CD4-positive, alpha-beta T cell treated with Interleukin-17A for 4 hours (primary cell): ENCODE results near the gene NR1I2.

Source experiments
- DNase-seq: peaks from one replicate; pipeline ENCODE4 v3.0.0-alpha.2; 2020; ENCODE audit warnings: mixed read lengths

The NR1I2 gene

DNA sequence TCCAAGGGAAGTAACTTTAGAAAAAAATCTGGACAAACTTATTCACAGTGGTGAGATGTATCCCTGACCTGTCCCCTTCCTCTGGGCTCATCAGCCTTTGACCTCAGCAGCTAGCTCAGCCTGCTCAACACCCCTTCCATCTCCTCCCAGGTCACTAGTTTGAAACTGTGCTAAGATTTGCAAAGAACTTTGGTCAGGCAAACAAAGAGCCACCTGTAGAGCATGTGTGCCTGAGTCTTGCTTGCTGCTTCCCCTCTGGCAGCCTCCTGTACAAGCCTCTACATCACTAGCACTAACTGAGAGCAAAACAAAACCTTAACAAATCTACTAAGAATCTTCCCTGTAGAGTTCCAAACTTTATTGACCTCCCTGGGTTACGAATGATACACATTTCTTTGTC is 43.9 kb downstream of the NR1I2 start:
- no peak for DNase-seq

DNA sequence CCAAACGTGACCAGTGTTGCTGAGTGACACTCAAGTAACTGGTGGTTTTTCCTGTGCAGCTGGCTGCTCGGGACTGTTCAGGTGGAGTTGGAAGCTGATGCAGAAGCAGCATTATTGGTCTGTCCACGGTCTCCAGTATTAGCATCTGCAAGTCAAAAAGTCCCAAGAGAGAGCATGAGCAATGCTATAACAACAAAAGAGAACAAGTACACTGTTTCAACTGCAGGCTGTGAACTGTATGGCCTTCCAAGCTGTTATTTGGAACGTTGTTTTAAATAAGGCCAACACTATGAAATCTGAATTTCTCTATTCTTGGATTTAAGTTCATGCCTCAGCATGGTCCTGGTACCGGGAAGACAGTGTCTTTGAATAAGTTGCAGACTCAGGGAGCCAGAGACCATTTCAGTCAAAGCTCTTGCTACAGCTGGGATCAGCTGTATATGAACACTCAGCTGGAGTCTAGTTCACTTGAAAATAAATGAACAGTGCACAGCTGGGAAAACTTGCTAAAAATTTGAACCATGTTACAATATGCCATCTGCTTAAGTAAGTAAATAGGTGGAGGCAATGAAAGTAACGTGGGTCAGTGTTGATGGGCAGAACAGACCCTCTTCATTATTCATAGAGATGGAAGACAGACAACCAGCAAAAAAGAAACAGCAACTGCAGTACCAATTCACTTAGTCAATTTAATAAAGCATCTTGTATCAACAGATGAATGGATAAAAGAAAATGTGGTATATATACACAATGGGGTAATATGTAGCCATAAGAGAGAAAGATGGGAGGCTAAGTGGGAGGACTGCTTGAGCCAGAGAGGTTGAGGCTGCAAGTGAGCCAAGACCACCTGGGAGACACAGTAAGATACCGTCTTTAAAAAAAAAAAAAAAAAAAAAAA is 45.1 kb downstream of the NR1I2 start:
- DNase-seq = no peak

DNA sequence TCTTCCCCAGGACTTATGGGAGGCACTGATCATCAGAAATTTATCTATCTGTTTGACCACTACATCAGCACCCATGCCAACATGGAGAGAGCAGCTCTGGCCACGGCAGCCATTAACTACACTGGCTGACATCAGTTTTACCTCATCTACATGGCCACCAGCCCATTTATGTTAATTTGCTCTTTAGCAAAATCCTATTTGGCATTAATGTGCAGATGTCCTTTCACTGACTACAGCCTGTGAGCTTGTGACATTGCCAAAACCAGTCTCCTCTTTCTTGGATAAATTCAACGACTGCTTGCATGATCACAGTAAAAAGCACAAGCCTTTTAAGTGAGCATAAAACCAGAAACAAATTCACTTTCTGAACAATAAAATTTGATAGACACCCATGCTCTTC is 47.5 kb downstream of the NR1I2 start:
- no peak for DNase-seq

DNA sequence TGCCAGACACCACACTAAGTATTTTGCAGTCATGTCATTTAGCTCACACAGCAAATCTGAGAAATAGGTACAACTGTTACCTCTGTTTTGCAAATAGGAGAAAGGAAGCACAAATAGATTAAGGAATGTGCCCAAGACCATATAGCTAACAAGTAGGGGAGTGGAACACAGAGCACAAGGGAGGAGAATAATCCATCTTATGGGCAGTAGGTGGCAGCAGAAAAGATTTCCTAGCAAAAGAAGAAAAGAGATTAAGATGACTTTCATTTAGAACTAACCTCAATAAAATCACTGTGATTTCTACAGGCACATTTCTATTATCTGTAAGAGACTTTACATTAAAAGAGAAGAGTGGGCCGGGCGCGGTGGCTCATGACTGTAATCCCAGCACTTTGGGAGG is 49.1 kb downstream of the NR1I2 start:
- DNase-seq = no peak

DNA sequence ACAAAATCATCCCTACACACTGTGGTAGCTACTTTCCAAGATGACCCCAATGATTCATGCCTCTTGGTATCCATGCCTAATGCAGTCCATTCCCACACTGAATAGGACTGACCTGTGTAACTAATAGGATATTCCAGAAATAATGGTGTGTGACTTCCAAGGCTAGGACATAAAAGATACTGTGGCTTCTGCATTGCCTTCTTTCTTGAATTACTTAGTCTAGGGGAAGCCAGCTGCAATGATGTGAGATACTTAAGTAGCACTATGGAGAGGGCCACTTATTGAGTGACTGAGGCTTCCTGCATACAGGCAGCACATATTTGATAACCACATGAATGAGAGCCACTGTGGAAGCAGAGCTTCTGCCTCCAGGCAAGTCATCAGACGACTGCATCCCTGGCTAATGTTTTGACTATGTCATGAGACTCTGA is 50.1 kb downstream of the NR1I2 start:
- no peak for DNase-seq

DNA sequence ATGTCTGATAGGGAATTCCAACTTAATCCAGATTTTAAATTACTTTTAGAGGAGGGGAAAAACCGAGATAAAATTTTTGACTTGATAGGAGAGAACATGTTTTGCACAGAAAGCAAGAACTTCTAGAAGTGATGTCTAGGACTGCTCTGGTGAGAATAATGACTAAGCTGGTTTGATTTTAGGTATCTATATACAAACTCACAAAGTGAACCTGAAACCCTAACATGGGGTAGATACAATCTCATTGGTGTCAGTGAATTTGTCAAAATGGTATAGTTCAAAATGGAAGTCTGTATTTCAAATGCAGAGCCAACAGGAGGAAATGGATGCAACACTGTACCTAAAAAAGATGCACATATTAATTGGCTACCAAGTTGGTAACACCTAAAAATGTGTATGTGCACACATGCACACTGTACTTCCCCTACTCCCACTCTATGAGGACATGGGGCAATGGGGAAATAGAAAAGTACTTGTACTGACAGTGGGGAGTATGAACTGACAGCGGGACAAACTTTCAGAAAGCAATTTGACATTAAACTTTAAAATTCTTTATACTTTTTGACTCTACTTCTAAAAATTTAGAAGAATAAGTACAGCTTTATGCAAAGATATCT is 53.0 kb downstream of the NR1I2 start:
- DNase-seq = no peak

DNA sequence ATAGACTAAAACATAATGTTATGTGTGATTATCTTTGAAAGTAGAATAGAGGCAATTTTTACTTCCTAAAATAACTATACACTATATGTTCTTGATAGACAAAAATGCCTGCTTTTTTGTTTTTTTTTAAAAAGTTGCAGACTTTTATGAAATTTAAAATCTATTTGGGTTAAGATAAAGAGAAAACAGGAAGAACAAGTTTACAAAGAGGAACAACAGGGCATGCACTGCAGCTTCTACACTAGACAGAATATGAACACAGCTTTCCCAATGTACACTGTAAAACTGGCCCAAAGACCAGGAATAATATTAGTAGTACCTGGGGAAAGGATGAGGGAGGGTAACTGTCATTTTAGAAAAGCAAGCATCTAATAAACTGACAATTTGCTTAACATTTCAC is 53.7 kb downstream of the NR1I2 start:
- no peak for DNase-seq

DNA sequence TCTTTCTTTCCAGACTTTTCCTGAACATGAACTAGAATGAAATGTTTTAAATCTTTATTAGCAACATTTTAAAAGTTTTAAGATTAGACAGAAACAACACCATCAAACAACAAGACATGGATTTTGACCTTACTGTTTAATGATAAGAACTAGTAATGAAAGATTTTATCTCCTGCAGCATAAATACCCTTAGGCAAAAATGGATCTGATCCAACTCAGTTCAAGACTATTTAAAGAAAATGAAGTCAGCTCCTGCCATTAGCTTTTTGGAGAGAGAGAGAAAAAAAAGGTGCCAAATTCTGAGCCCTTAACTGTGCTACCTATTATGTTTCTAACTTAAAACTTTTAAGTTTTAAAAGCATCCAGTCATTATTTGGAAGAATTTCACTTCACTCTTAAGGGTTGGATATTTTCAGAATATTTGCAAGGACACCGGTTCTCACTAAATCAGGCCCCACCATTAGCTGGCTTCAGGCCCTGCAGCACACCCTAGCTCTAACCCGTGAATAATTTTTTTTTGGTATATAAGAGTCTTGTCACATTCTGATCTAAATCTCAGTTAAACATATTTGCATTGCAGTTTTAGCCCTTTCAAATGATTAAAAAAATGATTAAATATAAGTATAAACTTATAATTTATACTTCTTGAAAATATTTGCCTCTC is 60.0 kb downstream of the NR1I2 start:
- DNase-seq = no peak

DNA sequence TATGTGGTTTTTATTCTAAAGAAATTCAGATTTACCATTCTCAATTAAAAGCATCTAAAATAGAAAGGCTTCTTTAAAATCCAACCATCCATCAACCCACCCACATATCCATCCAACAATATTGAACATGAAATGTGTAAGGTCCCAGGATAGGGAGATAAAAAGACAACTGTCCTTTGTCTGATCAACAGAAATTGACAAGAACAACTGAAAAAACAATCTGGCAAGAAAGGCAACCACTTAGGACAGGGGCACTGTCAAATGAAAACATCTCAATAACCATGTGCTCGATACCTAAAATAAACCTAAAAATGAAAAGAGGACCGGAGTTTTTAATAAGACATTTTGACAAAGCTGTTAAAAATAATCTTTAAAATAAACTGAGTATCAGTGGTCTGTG is 67.2 kb downstream of the NR1I2 start:
- no peak for DNase-seq

DNA sequence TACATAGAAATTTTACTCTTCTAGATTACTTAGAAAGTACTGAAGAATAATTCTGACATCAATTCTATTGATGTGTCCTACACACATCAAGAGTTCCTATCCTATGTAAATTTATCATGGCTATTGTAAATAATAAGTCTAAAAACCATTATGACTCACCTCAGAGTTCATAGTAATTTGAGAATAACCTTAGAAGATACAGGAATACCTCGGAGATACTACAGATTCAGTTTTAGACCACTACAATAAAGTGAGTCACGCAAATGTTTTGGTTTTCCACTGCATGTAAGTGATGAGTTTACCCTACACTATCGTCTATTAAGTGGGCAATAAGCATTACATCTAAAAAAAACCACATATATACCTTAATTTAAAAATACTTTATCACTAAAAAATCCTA is 74.8 kb downstream of the NR1I2 start:
- no peak for DNase-seq

DNA sequence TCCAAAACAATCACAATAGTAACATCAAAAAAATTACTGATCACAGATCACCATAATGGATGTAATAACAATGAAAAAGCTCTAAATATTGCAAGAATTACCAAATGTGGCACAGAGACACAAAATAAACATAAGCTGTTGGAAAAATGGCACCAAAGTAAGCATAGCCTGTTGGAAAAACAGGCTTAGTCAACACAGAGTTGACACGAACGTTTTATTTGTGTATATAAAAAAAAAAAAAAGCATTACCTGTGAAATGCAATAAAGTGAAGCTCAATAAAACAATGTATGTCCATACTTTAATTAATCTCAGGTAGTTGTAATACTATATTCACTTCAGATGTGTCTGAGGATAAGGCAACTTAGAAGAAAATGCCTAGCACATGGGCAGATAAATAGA is 77.1 kb downstream of the NR1I2 start:
- DNase-seq = no peak

DNA sequence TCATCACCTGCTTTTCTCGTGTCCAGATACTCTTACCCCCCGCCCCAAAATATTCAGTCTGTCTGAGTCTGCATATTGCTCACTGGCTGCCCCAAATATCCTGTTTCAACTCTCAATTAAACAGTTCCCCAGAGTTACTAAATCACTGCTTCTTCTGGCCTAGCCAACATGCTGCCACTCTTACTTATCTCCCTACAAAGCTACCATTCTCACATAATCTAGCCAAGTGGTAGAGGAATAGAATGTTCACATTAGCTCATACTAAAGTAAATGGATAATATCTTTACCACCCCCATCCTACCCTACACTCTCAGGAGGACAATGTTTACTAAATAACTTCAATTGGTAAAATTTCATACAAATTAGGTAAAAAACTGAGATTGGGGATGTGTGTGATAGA is 77.8 kb downstream of the NR1I2 start:
- no peak for DNase-seq

DNA sequence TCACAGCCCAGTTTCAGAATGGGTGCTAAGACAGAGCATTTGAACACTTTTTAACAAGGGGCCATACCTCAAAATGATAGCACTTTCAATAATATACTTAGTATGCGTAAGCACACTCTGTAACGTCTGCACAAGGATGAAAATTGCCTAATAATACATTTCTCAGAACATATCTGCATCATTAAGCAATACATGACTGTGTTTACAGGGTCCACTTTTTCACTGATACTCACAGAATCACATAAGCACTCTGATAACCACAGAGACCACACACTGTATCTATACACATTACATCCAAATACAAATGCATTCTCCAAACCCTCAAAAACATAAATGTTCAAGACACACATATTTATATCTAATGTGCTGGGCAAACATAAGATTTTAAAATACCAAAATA is 79.8 kb downstream of the NR1I2 start:
- no peak for DNase-seq

DNA sequence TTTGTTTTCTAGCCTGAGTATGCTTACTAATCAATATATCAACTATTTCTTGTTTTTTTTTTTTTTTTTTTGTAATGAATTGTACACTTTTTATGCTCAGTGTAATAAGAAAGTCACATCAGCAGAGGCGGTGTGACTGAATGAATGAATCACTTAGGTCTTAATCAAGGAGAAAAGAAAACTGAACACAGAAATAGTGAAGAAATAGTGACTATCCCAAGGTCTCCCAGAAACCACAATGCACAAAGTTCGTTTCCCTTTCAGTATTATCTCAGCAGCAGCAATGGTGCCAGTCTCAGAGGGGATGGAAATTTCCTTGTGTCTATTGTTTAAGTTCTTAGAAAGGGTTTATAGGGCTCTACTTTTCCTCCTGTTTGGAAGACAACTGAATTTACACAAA is 80.7 kb downstream of the NR1I2 start:
- DNase-seq = no peak

DNA sequence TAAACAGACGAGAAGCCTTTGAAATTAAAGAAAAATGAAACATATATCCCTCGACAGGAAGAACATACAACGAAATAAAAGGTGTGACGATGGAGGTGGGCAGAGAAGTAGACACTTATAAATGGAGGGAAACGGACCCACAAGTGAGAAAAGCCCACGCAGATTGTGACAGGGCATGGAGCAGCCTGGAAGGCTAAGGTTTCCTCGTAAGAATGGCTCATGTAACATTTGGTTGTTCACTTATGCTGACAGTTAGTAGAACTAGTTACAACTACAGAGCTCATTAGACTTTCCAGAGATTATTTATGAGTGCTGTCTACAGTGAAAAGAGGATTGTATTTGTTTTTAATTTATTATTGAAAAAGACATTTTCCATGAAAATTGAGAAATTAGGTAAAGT is 82.6 kb downstream of the NR1I2 start:
- DNase-seq = no peak
